K562 (cell line): ENCODE results near the gene SFN. TPM values are rescaled to one million over a fixed set of nuclear protein-coding genes. Genes with fewer than 3 reads are reported as not detected.

ENCODE experiments used
- CHD1 ChIP-seq: fragments of 200-600 bp; sonication (generic); IDR thresholded peaks from one replicate; pipeline ENCODE4 v1.6.1; 2012; ENCODE audit warnings: mild to moderate bottlenecking, moderate library complexity, low read length, inconsistent platforms
- DACH1 ChIP-seq: fragments of 450-650 bp; IDR thresholded peaks from 2 replicates; pipeline ENCODE4 v1.6.1; 2018; ENCODE audit not compliant: partially characterized antibody
- FOXA3 ChIP-seq, 2 experiments: fragments of 450-650 bp in 1 of 2; sonication (generic) in 1 of 2; formaldehyde crosslinking; IDR thresholded peaks in 1 of 2; conservative IDR thresholded peaks in 1 of 2; 2 replicates each; pipeline versions ENCODE4 v1.4.0 to v1.8.0; 2020 to 2022; ENCODE audit warnings: mild to moderate bottlenecking in 2 of 2, missing genetic modification reagents in 1 of 2
- HDAC2 ChIP-seq: fragments of 450-650 bp; IDR thresholded peaks from 2 replicates; pipeline ENCODE4 v1.6.1; 2016; ENCODE audit warnings: mild to moderate bottlenecking
- KDM1A ChIP-seq, 2 experiments: fragments of 450-650 bp; IDR thresholded peaks; 2 replicates each; pipeline ENCODE4 v1.6.1; 2016; ENCODE audit warnings: mild to moderate bottlenecking in 2 of 2
- NR2C2 ChIP-seq, 2 experiments: fragments of 200-800 bp in 1 of 2; sonication (Bioruptor generic) in 1 of 2; sonication (generic) in 1 of 2; formaldehyde crosslinking in 1 of 2; IDR thresholded peaks; 2 replicates each; pipeline versions ENCODE4 v1.6.1 to v1.8.0; 2016 to 2022; ENCODE audit warnings: mild to moderate bottlenecking in 1 of 2, missing compliant biosample characterization in 1 of 2, missing genetic modification characterization in 1 of 2, missing genetic modification reagents in 1 of 2
- POU5F1 ChIP-seq: fragments of 150-350 bp; IDR thresholded peaks from 2 replicates; pipeline ENCODE4 v1.6.1; 2014; ENCODE audit warnings: borderline replicate concordance, low read length, low read depth, mild to moderate bottlenecking; ENCODE audit not compliant: partially characterized antibody
- RNF2 ChIP-seq: sonication (generic); IDR thresholded peaks from 2 replicates; pipeline ENCODE4 v1.6.1; 2016
- SMARCA5 ChIP-seq: fragments of 450-650 bp; IDR thresholded peaks from 2 replicates; pipeline ENCODE4 v1.6.1; 2016
- TOE1 ChIP-seq, 2 experiments: fragments of 450-650 bp in 1 of 2; sonication (generic) in 1 of 2; formaldehyde crosslinking in 1 of 2; IDR thresholded peaks; 2 replicates each; pipeline versions ENCODE4 v1.7.1 to v1.8.0; 2016 to 2022; ENCODE audit warnings: borderline replicate concordance in 2 of 2, mild to moderate bottlenecking in 2 of 2, antibody characterized with exemption in 1 of 2, inconsistent platforms in 1 of 2, low read depth in 1 of 2, missing genetic modification reagents in 1 of 2, moderate library complexity in 1 of 2
- ZFPM2 ChIP-seq: fragments of 250-450 bp; sonication (Bioruptor Pico); IDR thresholded peaks from 2 replicates; pipeline ENCODE4 v1.5.1; 2022; ENCODE audit warnings: mild to moderate bottlenecking
- ZNF408 ChIP-seq: fragments of 250-450 bp; sonication (Bioruptor Pico); IDR thresholded peaks from 2 replicates; pipeline ENCODE4 v1.4.0; 2020; ENCODE audit warnings: low read depth, mild to moderate bottlenecking, moderate library complexity
- ZNF780A ChIP-seq: fragments of 250-450 bp; sonication (Bioruptor Pico); IDR thresholded peaks from 2 replicates; pipeline ENCODE4 v1.5.0; 2021; ENCODE audit warnings: mild to moderate bottlenecking
- ZNF830 ChIP-seq: fragments of 250-450 bp; sonication (Bioruptor Pico); IDR thresholded peaks from 2 replicates; pipeline ENCODE4 v1.5.0; 2021; ENCODE audit warnings: mild to moderate bottlenecking
- polyA plus RNA-seq, 8 experiments: library from polyadenylated mRNA; depleted of rRNA in 4 of 8; stranded (reverse) in 5 of 8; unstranded in 3 of 8; fragments of >200 nt; fragmentation: Nextera tagmentation in 2 of 8; fragmentation: Illumina TruSeq in 1 of 8; extraction: Ambion mirVana in 2 of 8; extraction: Trizol in 1 of 8; gene quantifications; 2 replicates each; pipeline versions ENCODE4 v1.2.1 to v1.2.3, GENCODE V29; 2011 to 2014; ENCODE audit warnings: inconsistent platforms in 1 of 8, missing spikeins in 1 of 8
- total RNA-seq, 7 experiments: library from RNA; depleted of rRNA in 6 of 7; stranded (reverse); fragments of >200 nt in 6 of 7; fragmentation: Illumina TruSeq in 2 of 7; extraction: Trizol in 2 of 7; gene quantifications; 2 replicates each; pipeline versions ENCODE4 v1.2.1 to v1.2.3, GENCODE V29; 2011 to 2021; ENCODE audit warnings: low replicate concordance in 1 of 7
- TF ChIP-seq, protein P1 (sequence below): sonication (generic); formaldehyde crosslinking; IDR thresholded peaks from 2 replicates; pipeline ENCODE4 v1.8.0; 2022; ENCODE audit warnings: mild to moderate bottlenecking, missing genetic modification reagents, borderline replicate concordance
- TF ChIP-seq, protein P2 (sequence below): fragments of 200-800 bp; sonication (Bioruptor generic); IDR thresholded peaks from 2 replicates; pipeline ENCODE4 v1.6.1; 2017; ENCODE audit warnings: missing genetic modification characterization, missing compliant biosample characterization
- TF ChIP-seq, protein P3 (sequence below): fragments of 450-650 bp; IDR thresholded peaks from 2 replicates; pipeline ENCODE4 v1.6.1; 2014; ENCODE audit warnings: low read depth, mild to moderate bottlenecking, moderate library complexity, borderline replicate concordance
- TF ChIP-seq, protein P4 (sequence below): fragments of 250-450 bp; sonication (Bioruptor Pico); IDR thresholded peaks from 2 replicates; pipeline ENCODE4 v1.8.0; 2022; ENCODE audit warnings: inconsistent platforms

The SFN gene
- total and polyA plus RNA-seq, 9 of the 15 experiments (the other 6 are each of a cell fraction or from before 2014, with no cell fraction given), result 0.10 to 3.8 (median 2.0) TPM

DNA sequence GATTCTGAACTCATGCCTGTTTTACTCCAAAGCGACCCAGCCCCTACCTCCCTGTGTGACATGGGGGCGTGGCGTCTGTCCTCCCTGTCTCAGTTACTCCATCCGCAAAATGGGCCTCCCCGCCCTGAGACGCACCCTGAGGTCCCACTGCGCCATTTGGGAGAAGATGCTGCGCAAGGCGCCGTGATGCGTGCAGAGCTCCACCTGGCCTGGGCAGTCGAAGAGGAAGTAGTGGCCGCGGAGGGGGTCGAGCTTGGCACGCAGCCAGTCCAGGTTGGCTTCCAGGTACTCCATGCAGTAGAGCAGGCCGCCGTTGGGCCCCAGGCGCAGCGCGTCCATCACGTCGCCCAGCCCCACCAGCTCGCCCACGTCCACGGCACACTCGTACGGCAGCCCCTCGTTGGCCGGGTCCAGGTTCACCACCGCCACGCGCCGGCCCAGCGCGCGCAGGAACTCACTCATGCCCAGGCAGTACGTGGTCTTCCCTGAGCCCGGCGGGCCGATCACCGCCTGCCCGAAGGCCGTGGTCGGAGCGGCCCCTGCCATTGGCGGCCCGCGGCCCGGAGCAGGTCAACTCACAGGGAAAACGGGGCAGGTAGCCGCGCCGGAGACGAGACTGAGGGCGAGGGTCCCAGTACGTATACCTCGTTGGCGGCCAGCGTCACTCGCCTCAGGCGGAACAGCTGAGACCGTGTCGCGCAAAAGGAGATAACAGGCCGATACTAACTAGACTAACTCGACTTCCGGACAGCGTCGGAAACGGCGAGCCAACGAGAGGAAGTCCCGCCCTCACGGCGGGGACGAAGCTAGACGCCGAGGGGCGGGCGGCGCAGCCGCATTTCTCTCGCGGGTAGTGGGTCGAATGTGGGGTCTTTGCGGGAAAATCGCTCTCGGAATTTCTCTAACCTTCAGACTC lies 26.9 kb downstream of the SFN start, which contains the start of gene GPN2 (continued):
- TF ChIP-seq TOE1 (IDR thresholded peaks at IDR 0.05; ENCODE audit: borderline replicate concordance), result peak; percentile 63; the same call in 1 of the 2 replicates
- peak; percentile 91 for TF ChIP-seq TOE1 (CRISPR knock-in tag; IDR thresholded peaks at IDR 0.05; ENCODE audit: borderline replicate concordance, low read depth)
- TF ChIP-seq KDM1A (IDR thresholded peaks at IDR 0.05), result peak; percentile 73 to 87
- TF ChIP-seq, protein P1, sequence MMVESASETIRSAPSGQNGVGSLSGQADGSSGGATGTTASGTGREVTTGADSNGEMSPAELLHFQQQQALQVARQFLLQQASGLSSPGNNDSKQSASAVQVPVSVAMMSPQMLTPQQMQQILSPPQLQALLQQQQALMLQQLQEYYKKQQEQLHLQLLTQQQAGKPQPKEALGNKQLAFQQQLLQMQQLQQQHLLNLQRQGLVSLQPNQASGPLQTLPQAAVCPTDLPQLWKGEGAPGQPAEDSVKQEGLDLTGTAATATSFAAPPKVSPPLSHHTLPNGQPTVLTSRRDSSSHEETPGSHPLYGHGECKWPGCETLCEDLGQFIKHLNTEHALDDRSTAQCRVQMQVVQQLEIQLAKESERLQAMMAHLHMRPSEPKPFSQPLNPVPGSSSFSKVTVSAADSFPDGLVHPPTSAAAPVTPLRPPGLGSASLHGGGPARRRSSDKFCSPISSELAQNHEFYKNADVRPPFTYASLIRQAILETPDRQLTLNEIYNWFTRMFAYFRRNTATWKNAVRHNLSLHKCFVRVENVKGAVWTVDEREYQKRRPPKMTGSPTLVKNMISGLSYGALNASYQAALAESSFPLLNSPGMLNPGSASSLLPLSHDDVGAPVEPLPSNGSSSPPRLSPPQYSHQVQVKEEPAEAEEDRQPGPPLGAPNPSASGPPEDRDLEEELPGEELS (CRISPR knock-in tag), result peak; percentile 87; the same call in 1 of the 2 replicates
- no peak for TF ChIP-seq POU5F1
- peak; percentile 95; the same call in 1 of the 2 replicates for TF ChIP-seq ZNF830 (CRISPR knock-in tag)
- peak; percentile 57; the same call in 1 of the 2 replicates for TF ChIP-seq SMARCA5
- TF ChIP-seq RNF2, result peak; percentile 24; the same call in 1 of the 2 replicates
- peak; percentile 97 for TF ChIP-seq CHD1
- TF ChIP-seq, protein P2, sequence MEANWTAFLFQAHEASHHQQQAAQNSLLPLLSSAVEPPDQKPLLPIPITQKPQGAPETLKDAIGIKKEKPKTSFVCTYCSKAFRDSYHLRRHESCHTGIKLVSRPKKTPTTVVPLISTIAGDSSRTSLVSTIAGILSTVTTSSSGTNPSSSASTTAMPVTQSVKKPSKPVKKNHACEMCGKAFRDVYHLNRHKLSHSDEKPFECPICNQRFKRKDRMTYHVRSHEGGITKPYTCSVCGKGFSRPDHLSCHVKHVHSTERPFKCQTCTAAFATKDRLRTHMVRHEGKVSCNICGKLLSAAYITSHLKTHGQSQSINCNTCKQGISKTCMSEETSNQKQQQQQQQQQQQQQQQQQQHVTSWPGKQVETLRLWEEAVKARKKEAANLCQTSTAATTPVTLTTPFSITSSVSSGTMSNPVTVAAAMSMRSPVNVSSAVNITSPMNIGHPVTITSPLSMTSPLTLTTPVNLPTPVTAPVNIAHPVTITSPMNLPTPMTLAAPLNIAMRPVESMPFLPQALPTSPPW (CRISPR knock-in tag), result peak; percentile 59; the same call in 1 of the 2 replicates
- peak; percentile 97 for TF ChIP-seq DACH1
- TF ChIP-seq ZNF408, result no peak
- TF ChIP-seq ZNF780A (CRISPR knock-in tag), result no peak
- TF ChIP-seq FOXA3 (CRISPR knock-in tag; conservative IDR thresholded peaks at IDR 0.05 in 1 of 2, IDR thresholded peaks at IDR 0.05 in 1 of 2), result peak in 1 of 2 experiments; percentile 77; a peak in 1 of 4 replicates
- TF ChIP-seq, protein P3, sequence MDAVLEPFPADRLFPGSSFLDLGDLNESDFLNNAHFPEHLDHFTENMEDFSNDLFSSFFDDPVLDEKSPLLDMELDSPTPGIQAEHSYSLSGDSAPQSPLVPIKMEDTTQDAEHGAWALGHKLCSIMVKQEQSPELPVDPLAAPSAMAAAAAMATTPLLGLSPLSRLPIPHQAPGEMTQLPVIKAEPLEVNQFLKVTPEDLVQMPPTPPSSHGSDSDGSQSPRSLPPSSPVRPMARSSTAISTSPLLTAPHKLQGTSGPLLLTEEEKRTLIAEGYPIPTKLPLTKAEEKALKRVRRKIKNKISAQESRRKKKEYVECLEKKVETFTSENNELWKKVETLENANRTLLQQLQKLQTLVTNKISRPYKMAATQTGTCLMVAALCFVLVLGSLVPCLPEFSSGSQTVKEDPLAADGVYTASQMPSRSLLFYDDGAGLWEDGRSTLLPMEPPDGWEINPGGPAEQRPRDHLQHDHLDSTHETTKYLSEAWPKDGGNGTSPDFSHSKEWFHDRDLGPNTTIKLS, result peak; percentile 57
- TF ChIP-seq, protein P4, sequence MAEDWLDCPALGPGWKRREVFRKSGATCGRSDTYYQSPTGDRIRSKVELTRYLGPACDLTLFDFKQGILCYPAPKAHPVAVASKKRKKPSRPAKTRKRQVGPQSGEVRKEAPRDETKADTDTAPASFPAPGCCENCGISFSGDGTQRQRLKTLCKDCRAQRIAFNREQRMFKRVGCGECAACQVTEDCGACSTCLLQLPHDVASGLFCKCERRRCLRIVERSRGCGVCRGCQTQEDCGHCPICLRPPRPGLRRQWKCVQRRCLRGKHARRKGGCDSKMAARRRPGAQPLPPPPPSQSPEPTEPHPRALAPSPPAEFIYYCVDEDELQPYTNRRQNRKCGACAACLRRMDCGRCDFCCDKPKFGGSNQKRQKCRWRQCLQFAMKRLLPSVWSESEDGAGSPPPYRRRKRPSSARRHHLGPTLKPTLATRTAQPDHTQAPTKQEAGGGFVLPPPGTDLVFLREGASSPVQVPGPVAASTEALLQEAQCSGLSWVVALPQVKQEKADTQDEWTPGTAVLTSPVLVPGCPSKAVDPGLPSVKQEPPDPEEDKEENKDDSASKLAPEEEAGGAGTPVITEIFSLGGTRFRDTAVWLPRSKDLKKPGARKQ, result no peak
- TF ChIP-seq HDAC2, result peak; percentile 72
- peak; percentile 73; the same call in 1 of the 2 replicates for TF ChIP-seq ZFPM2 (CRISPR knock-in tag)
- TF ChIP-seq NR2C2 (CRISPR knock-in tag; IDR thresholded peaks at IDR 0.05), result peak; percentile 65; the same call in 1 of the 2 replicates
- TF ChIP-seq NR2C2 (tag; IDR thresholded peaks at IDR 0.05), result peak; percentile 64; the same call in 1 of the 2 replicates
